GM12874 (cell line): ENCODE results near the gene GAS7.

ENCODE experiments used
- CTCF ChIP-seq: IDR thresholded peaks from 2 replicates; pipeline ENCODE4 v1.5.1; 2011; ENCODE audit warnings: low read depth, mild to moderate bottlenecking, control low read depth, low read length, moderate library complexity; ENCODE audit not compliant: insufficient read depth

Gene GAS7

GRCh38 chr17:10051112-10051511 is 147.3 kb downstream of the GAS7 start:
- no peak for TF ChIP-seq CTCF

GRCh38 chr17:10050597-10051101 is 147.8 kb downstream of the GAS7 start:
- no peak for TF ChIP-seq CTCF

- TF ChIP-seq CTCF: no peak
These were observed 149.6 kb downstream of the GAS7 start for GRCh38 chr17:10048629-10049350.

GRCh38 chr17:10046786-10047785 is 151.3 kb downstream of the GAS7 start:
- no peak for TF ChIP-seq CTCF

GRCh38 chr17:10045871-10046658 is 152.3 kb downstream of the GAS7 start:
- no peak for TF ChIP-seq CTCF

GRCh38 chr17:10042589-10043244 is 155.7 kb downstream of the GAS7 start:
- TF ChIP-seq CTCF: no peak
